GM21717 (cell line): Measurements from ENCODE around the gene GOLGA6C.
"Not testable (repeated sequence)": the region's sequence is repeated elsewhere in the genome, so short reads cannot be mapped to it uniquely, and the experiment has no call there.

ENCODE experiments used
- ATAC-seq: cut with Tn5 transposase; IDR thresholded peaks from one replicate; pipeline ENCODE4 v1.9.1; 2021; ENCODE audit warnings: mild to moderate bottlenecking, moderate library complexity; ENCODE audit not compliant: unreplicated experiment

Gene GOLGA6C

GRCh38 chr15:75252285-75252684, 5.8 kb upstream of the GOLGA6C start:
- not testable (repeated sequence) for ATAC-seq

- ATAC-seq, result not testable (repeated sequence)
These were observed 648 bp downstream of the GOLGA6C start for GRCh38 chr15:75258620-75259343.

- ATAC-seq, result not testable (repeated sequence)
These were observed 1.7 kb downstream of the GOLGA6C start for GRCh38 chr15:75259873-75260272.

- not testable (repeated sequence) for ATAC-seq
These were observed 15.7 kb downstream of the GOLGA6C start for GRCh38 chr15:75273751-75274359.

- not testable (repeated sequence) for ATAC-seq
These were observed 16.5 kb downstream of the GOLGA6C start for GRCh38 chr15:75274509-75275107.

- not testable (repeated sequence) for ATAC-seq
These were observed 17.5 kb downstream of the GOLGA6C start for GRCh38 chr15:75275617-75276016.

GRCh38 chr15:75278497-75278896, 20.4 kb downstream of the GOLGA6C start:
- not testable (repeated sequence) for ATAC-seq

GRCh38 chr15:75282572-75282971, 24.4 kb downstream of the GOLGA6C start, which contains the start of gene GOLGA6D:
TSS of gene GOLGA6D (plus strand) at chr15:75282835. CDS start at chr15:75282876, 41 bp downstream.
- ATAC-seq, result not testable (repeated sequence)

GRCh38 chr15:75284152-75284551, 26.0 kb downstream of the GOLGA6C start:
- ATAC-seq, result not testable (repeated sequence)

GRCh38 chr15:75293660-75294059, 35.5 kb downstream of the GOLGA6C start:
- ATAC-seq, result not testable (repeated sequence)

GRCh38 chr15:75298541-75299310, 40.6 kb downstream of the GOLGA6C start:
- ATAC-seq, result not testable (repeated sequence)

- ATAC-seq, result not testable (repeated sequence)
These were observed 41.2 kb downstream of the GOLGA6C start for GRCh38 chr15:75299311-75299688.

- ATAC-seq, result not testable (repeated sequence)
These were observed 41.9 kb downstream of the GOLGA6C start for GRCh38 chr15:75300026-75300425.

- no peak for ATAC-seq
These were observed 44.2 kb downstream of the GOLGA6C start for GRCh38 chr15:75302318-75302717.

GRCh38 chr15:75302753-75303152, 44.6 kb downstream of the GOLGA6C start:
- ATAC-seq, result not testable (repeated sequence)

- ATAC-seq, result no peak
These were observed 48.1 kb downstream of the GOLGA6C start for GRCh38 chr15:75306188-75306587.

GRCh38 chr15:75307778-75308390, 49.8 kb downstream of the GOLGA6C start:
- no peak for ATAC-seq

GRCh38 chr15:75309711-75310110, 51.6 kb downstream of the GOLGA6C start:
- ATAC-seq, result no peak

GRCh38 chr15:75312548-75312947, 54.4 kb downstream of the GOLGA6C start:
- not testable (repeated sequence) for ATAC-seq

GRCh38 chr15:75313116-75313845, 55.1 kb downstream of the GOLGA6C start:
- ATAC-seq, result no peak
